HG02571 (cell line): ENCODE results near the gene MTNR1A.
"Not testable (repeated sequence)": the region's sequence is repeated elsewhere in the genome, so short reads cannot be mapped to it uniquely, and the experiment has no call there.

ENCODE experiments used
- ATAC-seq: cut with Tn5 transposase; IDR thresholded peaks from one replicate; pipeline ENCODE4 v1.9.1; 2021; ENCODE audit warnings: mild to moderate bottlenecking, moderate library complexity; ENCODE audit not compliant: unreplicated experiment

The MTNR1A gene

GRCh38 chr4:186563761-186564160 lies 8.4 kb upstream of the MTNR1A start:
- no peak for ATAC-seq

- ATAC-seq = no peak
These were observed 6.4 kb upstream of the MTNR1A start for GRCh38 chr4:186561748-186562147.

GRCh38 chr4:186560647-186561046 lies 5.3 kb upstream of the MTNR1A start:
- ATAC-seq = no peak

- no peak for ATAC-seq
These were observed 2.1 kb upstream of the MTNR1A start for GRCh38 chr4:186557486-186557885.

GRCh38 chr4:186557061-186557460 lies 1.7 kb upstream of the MTNR1A start:
- no peak for ATAC-seq

- ATAC-seq = no peak
These were observed 841 bp downstream of the MTNR1A start for GRCh38 chr4:186554539-186554913.

GRCh38 chr4:186553717-186554116 lies 1.6 kb downstream of the MTNR1A start:
- ATAC-seq = no peak

GRCh38 chr4:186551849-186552248 lies 3.5 kb downstream of the MTNR1A start:
- ATAC-seq = no peak

- ATAC-seq = no peak
These were observed 9.9 kb downstream of the MTNR1A start for GRCh38 chr4:186545436-186545835.

- ATAC-seq = no peak
These were observed 12.2 kb downstream of the MTNR1A start for GRCh38 chr4:186543206-186543605.

GRCh38 chr4:186541801-186542200 lies 13.6 kb downstream of the MTNR1A start:
- ATAC-seq = no peak

- ATAC-seq = no peak
These were observed 17.4 kb downstream of the MTNR1A start for GRCh38 chr4:186537843-186538521.

GRCh38 chr4:186536285-186536684 lies 19.1 kb downstream of the MTNR1A start:
- ATAC-seq = no peak

GRCh38 chr4:186534056-186534455 lies 21.3 kb downstream of the MTNR1A start:
- no peak for ATAC-seq

GRCh38 chr4:186523927-186524326 lies 31.4 kb downstream of the MTNR1A start:
- not testable (repeated sequence) for ATAC-seq

GRCh38 chr4:186516287-186516686 lies 39.1 kb downstream of the MTNR1A start:
- no peak for ATAC-seq

- ATAC-seq = no peak
These were observed 41.0 kb downstream of the MTNR1A start for GRCh38 chr4:186514271-186514950.

GRCh38 chr4:186504771-186505170 lies 50.6 kb downstream of the MTNR1A start:
- ATAC-seq = not testable (repeated sequence)

GRCh38 chr4:186502231-186502630 lies 53.1 kb downstream of the MTNR1A start:
- ATAC-seq = no peak

GRCh38 chr4:186501554-186501953 lies 53.8 kb downstream of the MTNR1A start:
- no peak for ATAC-seq

- ATAC-seq = no peak
These were observed 54.6 kb downstream of the MTNR1A start for GRCh38 chr4:186500721-186501304.

GRCh38 chr4:186499467-186499866 lies 55.9 kb downstream of the MTNR1A start:
- ATAC-seq = no peak
